Measurements from ENCODE around the gene CLTC. TPM values are rescaled to one million over a fixed set of nuclear protein-coding genes. Genes with fewer than 3 reads are reported as not detected.

Gene CLTC
- total and polyA plus RNA-seq, 2 donors (not counting 1 experiment from before 2014, with no cell fraction given): 25.9 to 114 TPM

DNA sequence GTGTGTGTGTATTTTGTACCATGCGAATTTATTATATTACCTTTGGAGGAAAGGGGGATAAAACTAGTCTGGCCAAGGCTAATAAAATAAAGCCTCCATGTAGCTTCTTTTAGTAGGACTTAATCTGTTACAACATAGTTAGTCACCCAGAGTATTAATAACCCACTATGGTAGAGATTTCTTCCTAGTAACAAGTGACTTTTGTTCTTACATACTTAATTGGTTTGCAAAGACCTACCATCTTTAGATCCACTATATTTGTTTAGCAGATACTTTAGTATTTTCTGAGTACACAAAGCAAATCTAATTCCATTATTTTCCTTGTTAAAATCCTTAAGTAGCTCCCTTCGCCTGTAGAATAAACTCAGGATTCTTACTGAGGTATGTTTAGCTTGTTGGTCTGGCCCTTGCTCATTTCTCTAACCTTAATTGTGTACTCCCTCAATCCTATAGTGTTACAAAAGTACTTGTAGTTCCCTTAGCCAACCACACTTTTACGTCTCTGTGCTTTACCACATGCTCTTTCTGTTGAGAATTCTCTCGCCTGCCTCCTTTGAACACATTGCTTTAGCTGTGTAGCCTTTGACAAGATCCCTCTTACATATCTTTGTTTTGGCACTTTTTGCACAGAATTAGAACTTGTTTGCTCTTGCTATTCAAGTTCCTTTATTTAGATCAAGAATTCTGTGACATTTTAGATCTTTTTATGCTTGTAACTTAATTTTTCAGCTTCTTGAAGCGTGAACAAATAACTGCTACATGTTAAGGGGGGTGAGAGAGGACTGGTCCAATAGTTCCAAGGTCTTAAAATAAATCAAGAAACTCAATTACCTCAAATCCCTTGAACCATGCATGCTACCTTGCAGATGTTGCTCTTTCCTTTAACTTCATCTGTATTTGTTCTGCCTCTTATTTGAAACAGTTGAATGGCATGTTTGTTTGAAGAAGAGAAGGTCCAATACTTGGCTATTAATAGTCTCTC, 23.8 kb downstream of the CLTC start:
- POLR2A ChIA-PET: interaction anchor here (0.6 to 2.9 kb wide), 2 partner anchors 16 to 24 kb away, joined by 6 to 20 read pairs; partner anchors contain the start of gene CLTC

More for the DNA sequence above, 23.8 kb downstream of the CLTC start:
- Mint-ChIP-seq H3K4me1 (peaks cover 59% of the 10 kb centered on the region), H3K27me3 (no peaks in the 10 kb centered on the region), H3K27ac (peak overlapping the region; percentile 27), H3K9me3 (ENCODE audit: insufficient read depth) (no peaks in the 10 kb centered on the region), H3K4me3 (peak overlapping the region; percentile 65)
- no peak for TF ChIP-seq EZH2 (IDR thresholded peaks at IDR 0.05; ENCODE audit: borderline replicate concordance, insufficient read depth, low read depth, low read length, poor library complexity, severe bottlenecking)
- TF ChIP-seq, protein P1, sequence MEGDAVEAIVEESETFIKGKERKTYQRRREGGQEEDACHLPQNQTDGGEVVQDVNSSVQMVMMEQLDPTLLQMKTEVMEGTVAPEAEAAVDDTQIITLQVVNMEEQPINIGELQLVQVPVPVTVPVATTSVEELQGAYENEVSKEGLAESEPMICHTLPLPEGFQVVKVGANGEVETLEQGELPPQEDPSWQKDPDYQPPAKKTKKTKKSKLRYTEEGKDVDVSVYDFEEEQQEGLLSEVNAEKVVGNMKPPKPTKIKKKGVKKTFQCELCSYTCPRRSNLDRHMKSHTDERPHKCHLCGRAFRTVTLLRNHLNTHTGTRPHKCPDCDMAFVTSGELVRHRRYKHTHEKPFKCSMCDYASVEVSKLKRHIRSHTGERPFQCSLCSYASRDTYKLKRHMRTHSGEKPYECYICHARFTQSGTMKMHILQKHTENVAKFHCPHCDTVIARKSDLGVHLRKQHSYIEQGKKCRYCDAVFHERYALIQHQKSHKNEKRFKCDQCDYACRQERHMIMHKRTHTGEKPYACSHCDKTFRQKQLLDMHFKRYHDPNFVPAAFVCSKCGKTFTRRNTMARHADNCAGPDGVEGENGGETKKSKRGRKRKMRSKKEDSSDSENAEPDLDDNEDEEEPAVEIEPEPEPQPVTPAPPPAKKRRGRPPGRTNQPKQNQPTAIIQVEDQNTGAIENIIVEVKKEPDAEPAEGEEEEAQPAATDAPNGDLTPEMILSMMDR (IDR thresholded peaks at IDR 0.05): no peak
- Histone ChIP-seq H4K20me1 (ENCODE audit: control insufficient read depth, insufficient read depth, low read length, poor library complexity, severe bottlenecking) (peaks cover 29% of the 10 kb centered on the region), H3K9ac (ENCODE audit: low read length) (peak overlapping the region; percentile 27), H3K27ac (ENCODE audit: low read length in 2 of 2) (peak overlapping the region; percentile 17 to 71), H3K27me3 (replicated peaks in 1 of 4; ENCODE audit: control extremely low read depth in 1 of 4, control insufficient read depth in 3 of 4, insufficient read depth in 4 of 4, low read length in 3 of 4) (no peaks in the 10 kb centered on the region), H3K4me3 (ENCODE audit: control extremely low read depth in 1 of 5, extremely low read depth in 1 of 5, insufficient read depth in 1 of 5, low read depth in 2 of 5, low read length in 4 of 5) (peak overlapping the region in 1 of 5 experiments; percentile 18), H3K36me3 (replicated peaks in 1 of 2; ENCODE audit: control extremely low read depth in 1 of 2, control insufficient read depth in 1 of 2, extremely low read depth in 1 of 2, insufficient read depth in 2 of 2, low read length in 1 of 2) (peaks cover 2 to 43% of the 10 kb centered on the region in 2 experiments), H3K4me2 (replicated peaks; ENCODE audit: low read depth, low read length, poor library complexity, severe bottlenecking) (peak overlapping the region; percentile 71), H3K9me3 (ENCODE audit: control extremely low read depth in 1 of 3, control insufficient read depth in 2 of 3, insufficient read depth in 1 of 3, low read length in 2 of 3) (no peaks in the 10 kb centered on the region), H3K4me1 (ENCODE audit: control insufficient read depth in 2 of 2, insufficient read depth in 2 of 2, low read length in 2 of 2) (peaks cover 42 to 44% of the 10 kb centered on the region in 2 donors), H2AFZ (ENCODE audit: insufficient read depth, low read depth, low read length, poor library complexity, severe bottlenecking) (no peak overlapping the region), H3K79me2 (ENCODE audit: control insufficient read depth, insufficient read depth, low read length) (peaks cover 94% of the 10 kb centered on the region)
- intact Hi-C loops (cut with micrococcal nuclease): loop anchor here (2.0 to 5.0 kb wide), 2 partner anchors 15 to 36 kb away; no protein-coding TSS in a partner anchor
- peak; percentile 56 for DNase-seq
- peak; percentile 44 for ATAC-seq (ENCODE audit: low read depth)
- 6% methylated on average over 2 of the region's 5 CpGs for WGBS (ENCODE audit: insufficient coverage)
- CTCF ChIA-PET: interaction anchor here (1.0 to 1.8 kb wide), 4 partner anchors 12 to 30 kb away, joined by 3 to 12 read pairs (median 4); partner anchors contain the start of gene CLTC
